ENCODE results near the gene ARHGAP18.
"Not testable (repeated sequence)": the region's sequence is repeated elsewhere in the genome, so short reads cannot be mapped to it uniquely, and the experiment has no call there.

Gene ARHGAP18

DNA sequence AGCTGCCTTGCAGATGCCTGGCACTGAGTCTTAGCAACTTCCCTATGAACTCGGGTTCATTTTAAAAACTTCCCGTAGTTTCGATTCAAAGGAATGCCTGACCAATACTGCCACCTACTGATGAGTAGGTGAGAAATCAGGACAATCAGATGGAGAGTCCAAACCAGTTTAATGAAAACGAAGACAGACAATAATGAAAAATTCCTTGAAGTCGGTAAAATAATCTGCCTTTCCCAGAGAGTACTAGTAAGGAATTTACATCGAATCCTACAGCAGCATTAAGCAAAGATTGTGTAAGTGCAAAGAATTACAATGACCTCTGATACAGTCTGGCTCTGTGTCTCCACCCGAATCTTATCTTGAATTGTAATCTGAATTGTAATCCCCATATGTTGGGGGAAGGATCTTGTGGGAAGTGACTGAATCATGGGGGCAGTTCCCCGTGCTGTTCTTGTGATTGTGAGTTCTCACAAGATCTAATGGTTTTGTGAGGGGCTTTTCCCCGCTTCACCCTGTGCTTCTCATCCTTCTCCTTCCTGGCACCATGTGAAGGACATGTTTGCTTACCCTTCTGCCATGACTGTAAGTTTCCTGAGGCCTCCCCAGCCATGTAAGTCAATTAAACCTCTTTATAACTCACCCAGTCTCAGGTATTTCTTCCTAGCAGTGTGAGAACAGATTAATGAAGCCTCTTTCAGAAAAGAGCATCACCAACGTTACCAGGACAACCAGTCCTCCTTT, 134.4 kb downstream of the ARHGAP18 start:
- TF ChIP-seq, protein P1, sequence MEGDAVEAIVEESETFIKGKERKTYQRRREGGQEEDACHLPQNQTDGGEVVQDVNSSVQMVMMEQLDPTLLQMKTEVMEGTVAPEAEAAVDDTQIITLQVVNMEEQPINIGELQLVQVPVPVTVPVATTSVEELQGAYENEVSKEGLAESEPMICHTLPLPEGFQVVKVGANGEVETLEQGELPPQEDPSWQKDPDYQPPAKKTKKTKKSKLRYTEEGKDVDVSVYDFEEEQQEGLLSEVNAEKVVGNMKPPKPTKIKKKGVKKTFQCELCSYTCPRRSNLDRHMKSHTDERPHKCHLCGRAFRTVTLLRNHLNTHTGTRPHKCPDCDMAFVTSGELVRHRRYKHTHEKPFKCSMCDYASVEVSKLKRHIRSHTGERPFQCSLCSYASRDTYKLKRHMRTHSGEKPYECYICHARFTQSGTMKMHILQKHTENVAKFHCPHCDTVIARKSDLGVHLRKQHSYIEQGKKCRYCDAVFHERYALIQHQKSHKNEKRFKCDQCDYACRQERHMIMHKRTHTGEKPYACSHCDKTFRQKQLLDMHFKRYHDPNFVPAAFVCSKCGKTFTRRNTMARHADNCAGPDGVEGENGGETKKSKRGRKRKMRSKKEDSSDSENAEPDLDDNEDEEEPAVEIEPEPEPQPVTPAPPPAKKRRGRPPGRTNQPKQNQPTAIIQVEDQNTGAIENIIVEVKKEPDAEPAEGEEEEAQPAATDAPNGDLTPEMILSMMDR (IDR thresholded peaks at IDR 0.05; ENCODE audit: low read depth, low read length), result peak; percentile 74
- DNase-seq (ENCODE audit: extremely low read depth, low read depth), result peak; percentile 36

DNA sequence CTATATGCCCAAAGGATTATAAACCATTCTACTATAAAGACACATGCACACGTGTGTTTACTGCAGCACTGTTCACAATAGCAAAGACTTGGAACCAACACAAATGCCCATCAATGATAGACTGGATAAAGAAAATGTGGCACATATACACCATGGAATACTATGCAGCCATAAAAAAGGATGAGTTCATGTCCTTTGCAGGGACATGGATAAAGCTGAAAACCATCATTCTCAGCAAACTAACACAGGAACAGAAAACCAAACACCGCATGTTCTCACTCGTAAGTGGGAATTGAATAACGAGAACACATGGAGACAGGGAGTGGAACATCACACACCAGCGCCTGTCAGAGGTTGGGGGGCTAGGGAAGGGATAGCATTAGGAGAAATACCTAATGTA, 135.4 kb downstream of the ARHGAP18 start:
- DNase-seq (ENCODE audit: extremely low read depth, low read depth), result not testable (repeated sequence)

DNA sequence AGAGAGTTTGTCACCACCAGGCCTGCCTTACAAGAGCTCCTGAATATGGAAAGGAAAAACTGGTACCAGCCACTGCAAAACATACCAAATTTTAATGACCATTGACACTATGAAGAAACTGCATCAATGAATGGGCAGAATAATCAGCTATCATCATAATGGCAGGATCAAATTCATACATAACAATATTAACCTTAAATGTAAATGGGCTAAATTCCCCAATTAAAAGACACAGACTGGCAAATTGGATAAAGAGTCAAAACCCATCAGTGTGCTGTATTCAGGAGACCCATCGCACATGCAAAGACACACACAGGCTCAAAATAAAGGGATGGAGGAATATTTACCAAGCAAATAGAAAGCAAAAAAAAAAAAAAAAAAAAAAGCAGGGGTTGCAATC, 139.0 kb downstream of the ARHGAP18 start:
- DNase-seq (ENCODE audit: extremely low read depth, low read depth), result not testable (repeated sequence)

DNA sequence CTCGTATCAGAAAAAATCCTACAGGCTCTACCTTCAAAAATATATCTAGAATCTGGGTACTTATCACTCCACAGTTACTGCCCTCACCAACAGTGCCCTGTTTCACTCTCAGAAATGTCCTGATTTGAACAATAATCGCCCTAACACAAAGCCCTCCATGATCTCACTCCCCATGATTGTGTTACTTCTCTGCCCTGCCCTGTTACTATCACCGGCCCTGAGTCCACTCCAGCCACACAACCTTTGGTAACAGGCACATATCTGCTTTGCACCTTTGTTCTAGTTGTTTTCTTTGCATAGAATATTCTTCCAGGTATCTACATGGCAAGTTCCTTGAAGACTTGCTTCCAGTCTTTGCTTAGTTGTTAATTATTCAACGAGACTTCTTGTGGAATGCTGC, 142.0 kb downstream of the ARHGAP18 start:
- no peak for DNase-seq (ENCODE audit: extremely low read depth, low read depth)
- TF ChIP-seq, protein P1 (IDR thresholded peaks at IDR 0.05; ENCODE audit: low read depth, low read length), result no peak

DNA sequence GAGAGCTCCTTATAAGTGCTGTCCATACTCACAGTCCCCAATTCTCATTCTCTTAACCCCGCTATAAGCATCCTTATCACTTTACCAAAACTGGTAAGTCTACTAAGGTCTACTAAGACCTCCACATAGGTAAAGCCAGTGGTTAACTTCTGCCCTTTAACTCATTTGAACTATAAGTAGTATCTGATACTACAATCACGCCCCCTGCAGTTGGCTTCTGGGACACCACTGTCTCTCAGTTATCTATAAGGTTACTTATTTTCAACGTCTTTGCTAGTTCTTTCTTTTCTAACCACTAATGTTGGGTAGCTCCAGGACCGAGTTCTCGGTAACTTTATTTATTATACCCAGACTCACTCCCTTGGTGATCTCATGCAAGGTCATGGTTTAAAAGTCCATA, 142.6 kb downstream of the ARHGAP18 start:
- DNase-seq (ENCODE audit: extremely low read depth, low read depth), result no peak
- TF ChIP-seq, protein P1 (IDR thresholded peaks at IDR 0.05; ENCODE audit: low read depth, low read length), result peak; percentile 27

DNA sequence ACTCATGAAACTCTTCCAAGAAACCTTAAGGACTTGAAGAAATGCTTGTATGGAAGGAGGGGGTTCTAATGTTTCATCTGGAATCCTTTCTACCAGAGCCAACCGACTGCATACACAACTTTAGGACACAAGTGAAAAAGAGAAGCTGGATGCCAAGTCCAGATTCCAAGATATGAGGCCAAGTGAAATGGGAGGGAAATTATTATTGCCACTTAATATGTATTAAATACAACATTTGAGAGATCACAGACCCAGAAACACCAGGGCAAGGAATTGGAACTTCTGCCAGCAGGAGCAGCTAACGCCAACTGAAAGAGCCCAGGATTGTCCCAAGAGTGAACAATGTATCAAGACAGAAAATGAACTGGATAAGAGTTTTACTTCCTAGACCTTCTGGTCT, 144.2 kb downstream of the ARHGAP18 start:
- TF ChIP-seq, protein P1 (IDR thresholded peaks at IDR 0.05; ENCODE audit: low read depth, low read length), result no peak
- no peak for DNase-seq (ENCODE audit: extremely low read depth, low read depth)

DNA sequence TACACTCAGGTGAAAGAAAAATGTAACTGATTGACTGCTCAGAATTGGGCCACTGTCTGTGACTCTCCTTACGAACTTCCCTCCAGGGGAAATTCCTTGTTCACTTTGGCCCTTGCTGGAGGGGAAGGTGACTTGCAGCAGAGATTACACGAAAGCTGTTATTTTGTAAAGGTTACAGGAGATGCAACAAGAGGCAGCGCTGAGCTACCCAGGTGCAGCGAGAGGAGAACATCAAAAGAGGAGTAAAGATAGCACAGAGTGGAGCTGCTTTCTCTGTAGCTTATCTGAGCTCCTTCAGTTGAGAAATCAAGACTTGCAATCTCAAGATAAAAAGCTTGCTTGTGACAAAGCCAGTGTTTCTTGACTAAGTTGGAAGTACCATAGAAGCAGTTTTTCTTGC, 144.6 kb downstream of the ARHGAP18 start:
- DNase-seq (ENCODE audit: extremely low read depth, low read depth), result no peak
- TF ChIP-seq, protein P1 (IDR thresholded peaks at IDR 0.05; ENCODE audit: low read depth, low read length), result no peak

DNA sequence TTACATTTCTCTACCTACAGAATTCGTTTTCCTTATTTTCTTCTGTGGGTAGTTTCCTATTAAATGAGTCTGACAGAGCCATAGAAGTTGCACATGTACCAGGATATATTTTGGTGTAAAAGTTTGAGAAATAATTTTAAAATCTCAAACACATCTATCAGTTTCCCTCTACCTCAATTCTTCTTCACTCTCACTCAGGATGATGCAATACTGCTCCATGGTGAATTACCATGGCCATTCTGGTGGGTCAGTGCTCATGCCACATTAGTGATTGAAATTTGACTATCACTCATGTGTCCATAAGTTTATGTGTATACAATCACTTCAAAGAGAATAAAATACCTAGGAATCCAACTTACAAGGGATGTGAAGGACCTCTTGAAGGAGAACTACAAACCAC, 151.7 kb downstream of the ARHGAP18 start:
- TF ChIP-seq, protein P1 (IDR thresholded peaks at IDR 0.05; ENCODE audit: low read depth, low read length), result no peak
- DNase-seq (ENCODE audit: extremely low read depth, low read depth), result no peak

Data from AG09319 (cell line).